GM19468 (cell line): ENCODE measurements around the gene HNRNPA3.
"Not testable (repeated sequence)": the region's sequence is repeated elsewhere in the genome, so short reads cannot be mapped to it uniquely, and the experiment has no call there.

Source experiments
- ATAC-seq: cut with Tn5 transposase; IDR thresholded peaks from one replicate; pipeline ENCODE4 v1.9.1; 2021; ENCODE audit warnings: mild to moderate bottlenecking, moderate library complexity, moderate number of reproducible peaks; ENCODE audit not compliant: unreplicated experiment; ENCODE audit errors: extremely low read depth

HNRNPA3 gene

GRCh38 chr2:177266955-177267354 lies 54.4 kb downstream of the HNRNPA3 start:
- not testable (repeated sequence) for ATAC-seq

GRCh38 chr2:177268187-177268871 lies 55.7 kb downstream of the HNRNPA3 start:
- ATAC-seq = no peak

- no peak for ATAC-seq
Measured at GRCh38 chr2:177268901-177269300, 56.3 kb downstream of the HNRNPA3 start.

- no peak for ATAC-seq
Measured at GRCh38 chr2:177270531-177270930, 57.9 kb downstream of the HNRNPA3 start.

- no peak for ATAC-seq
Measured at GRCh38 chr2:177271981-177272666, 59.5 kb downstream of the HNRNPA3 start.

GRCh38 chr2:177272765-177273164 lies 60.2 kb downstream of the HNRNPA3 start:
- no peak for ATAC-seq

- no peak for ATAC-seq
Measured at GRCh38 chr2:177273408-177273807, 60.8 kb downstream of the HNRNPA3 start.
